CD4-positive, alpha-beta T cell (primary cell): Measurements from ENCODE around the gene LHX4. TPM values are rescaled to one million over a fixed set of nuclear protein-coding genes. Genes with fewer than 3 reads are reported as not detected.

Experiments
- ATAC-seq: fragments of 200-7000 bp; cut with Tn5 transposase; one replicate; pipeline ENCODE4 v1.10.0; 2022; ENCODE audit warnings: mild to moderate bottlenecking; ENCODE audit not compliant: poor library complexity
- CTCF ChIA-PET: fragments of 350-600 bp; sonication (Branson Sonifier 250); formaldehyde crosslinking; loops from one replicate; lab custom pipeline; 2021; ENCODE audit warnings: antibody characterized with exemption, inconsistent platforms; lab: Charles Lee
- POLR2A ChIA-PET: fragments of 350-600 bp; sonication (Branson Sonifier 250); formaldehyde crosslinking; loops from one replicate; lab custom pipeline; 2021; ENCODE audit warnings: antibody characterized with exemption, inconsistent platforms; lab: Charles Lee
- DNase-seq, 14 experiments: peaks; one replicate each; pipeline ENCODE4 v3.0.0-alpha.2; 2013 to 2020; ENCODE audit warnings: mixed read lengths in 2 of 14
- H3K27ac ChIP-seq, 2 donors: one replicate each; pipeline versions ENCODE4 v1.5.1 to v1.7.0; 2013; ENCODE audit warnings: low read length in 2 of 2, low read depth in 1 of 2, mild to moderate bottlenecking in 1 of 2
- H3K27me3 ChIP-seq, 2 experiments: 1 replicate in 1 of 2; 2 replicates in 1 of 2; pipeline versions ENCODE4 v1.6.1 to v1.7.0; 2013; ENCODE audit warnings: low read length in 2 of 2, control low read depth in 1 of 2, mild to moderate bottlenecking in 1 of 2, moderate library complexity in 1 of 2; ENCODE audit not compliant: insufficient read depth in 2 of 2, control insufficient read depth in 1 of 2
- H3K36me3 ChIP-seq: one replicate; pipeline ENCODE4 v1.6.1; 2013; ENCODE audit warnings: low read length, control low read depth; ENCODE audit not compliant: insufficient read depth
- H3K4me1 ChIP-seq: one replicate; pipeline ENCODE4 v1.6.1; 2013; ENCODE audit warnings: low read length, control low read depth; ENCODE audit not compliant: insufficient read depth
- H3K4me3 ChIP-seq: one replicate; pipeline ENCODE4 v1.5.1; 2013; ENCODE audit warnings: mild to moderate bottlenecking, low read length, moderate library complexity
- H3K9me3 ChIP-seq, 2 experiments: 1 replicate in 1 of 2; 2 replicates in 1 of 2; pipeline versions ENCODE4 v1.6.1 to v1.7.0; 2013; ENCODE audit warnings: low read length in 2 of 2, mild to moderate bottlenecking in 2 of 2, control low read depth in 1 of 2, moderate library complexity in 1 of 2; ENCODE audit not compliant: control insufficient read depth in 1 of 2, insufficient read depth in 1 of 2
- H3K27ac Mint-ChIP-seq: one replicate; pipeline ENCODE4 v1.8.0; 2020; ENCODE audit warnings: mixed read lengths
- H3K27me3 Mint-ChIP-seq: one replicate; pipeline ENCODE4 v1.8.0; 2021; ENCODE audit warnings: mixed read lengths
- H3K36me3 Mint-ChIP-seq: one replicate; pipeline ENCODE4 v1.8.0; 2021; ENCODE audit warnings: low read depth, mixed read lengths
- H3K4me1 Mint-ChIP-seq: one replicate; pipeline ENCODE4 v1.8.0; 2021; ENCODE audit warnings: low read depth, mixed read lengths
- H3K4me3 Mint-ChIP-seq: one replicate; pipeline ENCODE4 v1.8.0; 2020; ENCODE audit warnings: mild to moderate bottlenecking, mixed read lengths
- H3K9me3 Mint-ChIP-seq: one replicate; pipeline ENCODE4 v1.8.0; 2020; ENCODE audit warnings: mixed read lengths
- CTCF ChIP-seq: fragments of 200-600 bp; IDR thresholded peaks from one replicate; pipeline ENCODE4 v1.8.0; 2022; ENCODE audit warnings: antibody characterized with exemption, mild to moderate bottlenecking
- intact Hi-C, 2 experiments: fragments of 100-400 bp; cut with DNase I in 1 of 2; cut with micrococcal nuclease in 1 of 2; formaldehyde crosslinking; loops; one replicate each; pipeline versions ENCODE4 v1.15.1 to v1.9.0; 2023 to 2025; cut with DNase I, micrococcal nuclease
- total RNA-seq, 174 experiments: library from RNA in 2 of 174; stranded (reverse) in 2 of 174; gene quantifications; one replicate each; pipeline ENCODE4 v1.2.3 and lab custom pipeline; 2021 to 2026

The LHX4 gene
- total RNA-seq, 2 experiments from 2014 or later: 0.03 TPM; not detected in 1

- Mint-ChIP-seq H3K4me3 (no peak overlapping the region), H3K9me3 (no peaks in the 10 kb centered on the region), H3K36me3 (no peaks in the 10 kb centered on the region), H3K27me3 (peaks cover 71% of the 10 kb centered on the region), H3K27ac (no peak overlapping the region), H3K4me1 (no peaks in the 10 kb centered on the region)
- ChIA-PET CTCF (no interaction called here), POLR2A (no interaction called here)
- no peak overlapping the region for H3K27ac ChIP-seq
- ATAC-seq: no peak
- no peak for DNase-seq
- peaks cover 18 to 25% of the 10 kb centered on the region in 2 experiments for H3K27me3 ChIP-seq
- no peaks in the 10 kb centered on the region for H3K36me3 ChIP-seq
- no peak for TF ChIP-seq CTCF
- no peaks in the 10 kb centered on the region for H3K4me1 ChIP-seq
- intact Hi-C loops: no loop called here
- H3K4me3 ChIP-seq: no peak overlapping the region
- H3K9me3 ChIP-seq: peaks cover 0 to 5% of the 10 kb centered on the region in 2 experiments
Measured at GRCh38 chr1:180249725-180250498, 19.8 kb downstream of the LHX4 start.

GRCh38 chr1:180250499-180250770 is 20.4 kb downstream of the LHX4 start:
- H3K9me3 ChIP-seq: peaks cover 0 to 5% of the 10 kb centered on the region in 2 experiments
- no peak overlapping the region for H3K27ac Mint-ChIP-seq
- H3K36me3 ChIP-seq: no peaks in the 10 kb centered on the region
- H3K36me3 Mint-ChIP-seq: no peaks in the 10 kb centered on the region
- H3K4me1 Mint-ChIP-seq: no peaks in the 10 kb centered on the region
- H3K27me3 ChIP-seq: peaks cover 15 to 30% of the 10 kb centered on the region in 2 experiments
- CTCF ChIA-PET: no interaction called here
- no peak for TF ChIP-seq CTCF
- no peaks in the 10 kb centered on the region for H3K9me3 Mint-ChIP-seq
- DNase-seq (no peak), ATAC-seq (no peak)
- H3K4me3 ChIP-seq: no peak overlapping the region
- POLR2A ChIA-PET: no interaction called here
- no peaks in the 10 kb centered on the region for H3K4me1 ChIP-seq
- H3K27ac ChIP-seq: no peak overlapping the region
- peaks cover 71% of the 10 kb centered on the region for H3K27me3 Mint-ChIP-seq
- no peak overlapping the region for H3K4me3 Mint-ChIP-seq
- intact Hi-C loops: no loop called here

- no peak for TF ChIP-seq CTCF
- DNase-seq: no peak
- intact Hi-C loops: no loop called here
- Histone ChIP-seq H3K27me3 (peaks cover 20 to 33% of the 10 kb centered on the region in 2 experiments), H3K36me3 (no peaks in the 10 kb centered on the region), H3K9me3 (peaks cover 0 to 5% of the 10 kb centered on the region in 2 experiments), H3K4me3 (no peak overlapping the region), H3K27ac (no peak overlapping the region), H3K4me1 (no peaks in the 10 kb centered on the region)
- Mint-ChIP-seq H3K27ac (no peak overlapping the region), H3K36me3 (no peaks in the 10 kb centered on the region), H3K4me1 (no peaks in the 10 kb centered on the region), H3K27me3 (peaks cover 71% of the 10 kb centered on the region), H3K4me3 (no peak overlapping the region), H3K9me3 (no peaks in the 10 kb centered on the region)
- ChIA-PET CTCF (no interaction called here), POLR2A (no interaction called here)
- ATAC-seq: no peak
Measured at GRCh38 chr1:180250883-180251509, 20.9 kb downstream of the LHX4 start.
